Eye (tissue), 1 donor: ENCODE results near the gene EDARADD.
A peak's percentile ranks its signal among the peaks of the same experiment; 100 is the strongest.

Experiments used
- DNase-seq: peaks from one replicate; pipeline ENCODE4 v3.0.0-alpha.2; 2015

EDARADD gene

GRCh38 chr1:236520445-236521005 lies 126.4 kb downstream of the EDARADD start:
- peak; percentile 46 for DNase-seq

- peak; percentile 11 for DNase-seq
These were observed 129.0 kb downstream of the EDARADD start for GRCh38 chr1:236522937-236523703.

- peak; percentile 92 for DNase-seq
These were observed 129.6 kb downstream of the EDARADD start, which contains the start of gene LGALS8 for GRCh38 chr1:236523704-236524141. LGALS8 (plus strand) TSS chr1:236523982; CDS start chr1:236526071, 2,089 bp downstream.

- DNase-seq = peak; percentile 93
These were observed 130.2 kb downstream of the EDARADD start for GRCh38 chr1:236524142-236524894.

GRCh38 chr1:236524895-236525184 lies 130.8 kb downstream of the EDARADD start:
- no peak for DNase-seq

GRCh38 chr1:236526079-236526478 lies 132.0 kb downstream of the EDARADD start:
- no peak for DNase-seq

- DNase-seq = no peak
These were observed 136.2 kb downstream of the EDARADD start for GRCh38 chr1:236530286-236530685.

- no peak for DNase-seq
These were observed 136.9 kb downstream of the EDARADD start for GRCh38 chr1:236530959-236531358.

- DNase-seq = no peak
These were observed 138.8 kb downstream of the EDARADD start for GRCh38 chr1:236532850-236533249.

- DNase-seq = no peak
These were observed 140.1 kb downstream of the EDARADD start for GRCh38 chr1:236534151-236534651.
